ENCODE results near the gene CYP2R1. TPM values are rescaled to one million over a fixed set of nuclear protein-coding genes. Genes with fewer than 3 reads are reported as not detected.
"Not testable (repeated sequence)": the region's sequence is repeated elsewhere in the genome, so short reads cannot be mapped to it uniquely, and the experiment has no call there.

CYP2R1 gene
- total RNA-seq, 4 donors from 2014 or later, result 10.2 to 24.1 (median 19.8) TPM

GRCh38 chr11:14873632-14874031, 18.4 kb downstream of the CYP2R1 start:
- TF ChIP-seq POLR2A (IDR thresholded peaks at IDR 0.05), result no peak
- no peak for TF ChIP-seq CTCF (IDR thresholded peaks at IDR 0.05)
- no peaks in the 10 kb centered on the region for H3K4me1 ChIP-seq
- WGBS, 2 donors, result 92 to 94% methylated on average over 4 of the region's 4 CpGs

GRCh38 chr11:14872032-14872431, 20.0 kb downstream of the CYP2R1 start:
- H3K4me1 ChIP-seq, result no peaks in the 10 kb centered on the region
- H3K4me3 ChIP-seq (replicated peaks in 1 of 3), result no peak overlapping the region
- TF ChIP-seq CTCF (IDR thresholded peaks at IDR 0.05), result no peak
- no peak for TF ChIP-seq POLR2A (IDR thresholded peaks at IDR 0.05)
- no peaks in the 10 kb centered on the region for H3K27me3 ChIP-seq
- intact Hi-C loops (cut with DNase I), result no loop called here
- H3K36me3 ChIP-seq, result no peaks in the 10 kb centered on the region
- DNase-seq, result no peak
- H3K27ac ChIP-seq, result no peak overlapping the region
- no peaks in the 10 kb centered on the region for H3K9me3 ChIP-seq

More at GRCh38 chr11:14873632-14874031, 18.4 kb downstream of the CYP2R1 start:
- H3K27me3 ChIP-seq, result no peaks in the 10 kb centered on the region
- DNase-seq, result no peak
- no peak overlapping the region for H3K4me3 ChIP-seq (replicated peaks in 1 of 3)
- H3K27ac ChIP-seq, result no peak overlapping the region
- peaks cover 0 to under 1% of the 10 kb centered on the region in 2 donors for H3K36me3 ChIP-seq
- no peaks in the 10 kb centered on the region for H3K9me3 ChIP-seq
- intact Hi-C loops (cut with DNase I), result no loop called here

- H3K36me3 ChIP-seq; H3K9me3 ChIP-seq; H3K4me3 ChIP-seq (replicated peaks in 1 of 3); H3K27ac ChIP-seq; DNase-seq; H3K27me3 ChIP-seq; intact Hi-C loops (cut with DNase I); H3K4me1 ChIP-seq: not testable (repeated sequence)
- WGBS, 2 donors, result 96 to 97% methylated on average over 4 of the region's 4 CpGs
These were observed 28.3 kb downstream of the CYP2R1 start for GRCh38 chr11:14863775-14864174.

- no peak for TF ChIP-seq CTCF (IDR thresholded peaks at IDR 0.05)
- no peak for TF ChIP-seq POLR2A (IDR thresholded peaks at IDR 0.05)
- Histone ChIP-seq H3K27ac (no peak overlapping the region), H3K4me1 (no peaks in the 10 kb centered on the region), H3K4me3 (replicated peaks in 1 of 3) (no peak overlapping the region), H3K9me3 (no peaks in the 10 kb centered on the region), H3K27me3 (no peaks in the 10 kb centered on the region), H3K36me3 (no peaks in the 10 kb centered on the region)
- intact Hi-C loops (cut with DNase I), result no loop called here
- DNase-seq, result no peak
- WGBS, 2 donors, result 52 to 55% methylated on average over 1 of the region's 1 CpG
These were observed 30.4 kb downstream of the CYP2R1 start for GRCh38 chr11:14861680-14862079.

- Histone ChIP-seq H3K27ac (no peak overlapping the region), H3K36me3 (no peaks in the 10 kb centered on the region), H3K4me1 (no peaks in the 10 kb centered on the region), H3K9me3 (no peaks in the 10 kb centered on the region), H3K27me3 (no peaks in the 10 kb centered on the region), H3K4me3 (replicated peaks in 1 of 3) (no peak overlapping the region)
- WGBS, 2 donors, result 61 to 84% methylated on average over 2 of the region's 2 CpGs
- intact Hi-C loops (cut with DNase I), result no loop called here
- DNase-seq, result no peak
- TF ChIP-seq POLR2A (IDR thresholded peaks at IDR 0.05) (no peak), CTCF (IDR thresholded peaks at IDR 0.05) (no peak)
These were observed 31.5 kb downstream of the CYP2R1 start for GRCh38 chr11:14860511-14860910.

GRCh38 chr11:14858404-14858803, 33.6 kb downstream of the CYP2R1 start:
- Histone ChIP-seq H3K4me3 (replicated peaks in 1 of 3) (no peak overlapping the region), H3K27me3 (no peaks in the 10 kb centered on the region), H3K27ac (no peak overlapping the region), H3K9me3 (no peaks in the 10 kb centered on the region), H3K4me1 (no peaks in the 10 kb centered on the region), H3K36me3 (no peaks in the 10 kb centered on the region)
- intact Hi-C loops (cut with DNase I), result no loop called here
- TF ChIP-seq POLR2A (IDR thresholded peaks at IDR 0.05), result no peak
- no peak for TF ChIP-seq CTCF (IDR thresholded peaks at IDR 0.05)
- no peak for DNase-seq
- 77 to 89% methylated on average over 1 of the region's 1 CpG for WGBS, 2 donors
